Inflammatory macrophage treated with lipopolysaccharide for 1 hour (primary cell): ENCODE measurements around the gene NKAPL.
"Not testable (repeated sequence)": the region's sequence is repeated elsewhere in the genome, so short reads cannot be mapped to it uniquely, and the experiment has no call there.

Source experiments
- DNase-seq, 2 donors: peaks; one replicate each; pipeline ENCODE4 v3.0.0-alpha.2; 2020 to 2022

Gene NKAPL

GRCh38 chr6:28248916-28249315 lies 10.2 kb upstream of the NKAPL start:
- DNase-seq: no peak

GRCh38 chr6:28250747-28251146 lies 8.3 kb upstream of the NKAPL start:
- no peak for DNase-seq

GRCh38 chr6:28251661-28252008 lies 7.5 kb upstream of the NKAPL start:
- DNase-seq: no peak

GRCh38 chr6:28252009-28252975 lies 6.8 kb upstream of the NKAPL start, which contains the start of gene ZKSCAN4:
Gene ZKSCAN4, minus strand, starts transcription at chr6:28252269. Its CDS starts 289 bp downstream, at chr6:28251980.
- DNase-seq: peak; percentile 82 to 95

GRCh38 chr6:28254121-28254519 lies 5.0 kb upstream of the NKAPL start:
- peak in 1 of 2 donors; percentile 20 for DNase-seq

- no peak for DNase-seq
Measured at GRCh38 chr6:28257042-28257441, 2.1 kb upstream of the NKAPL start.

GRCh38 chr6:28263922-28264321 lies 4.8 kb downstream of the NKAPL start:
- DNase-seq: no peak

GRCh38 chr6:28264834-28265401 lies 5.8 kb downstream of the NKAPL start:
- DNase-seq: no peak

- no peak for DNase-seq
Measured at GRCh38 chr6:28266563-28266961, 7.5 kb downstream of the NKAPL start.

GRCh38 chr6:28266962-28267694 lies 8.0 kb downstream of the NKAPL start, which contains the start of gene ZSCAN26:
Gene ZSCAN26, plus strand, starts transcription at chr6:28267143. Its CDS starts 4,777 bp downstream, at chr6:28271920.
- peak; percentile 79 to 96 for DNase-seq

GRCh38 chr6:28267695-28268059 lies 8.6 kb downstream of the NKAPL start:
- no peak for DNase-seq

- no peak for DNase-seq
Measured at GRCh38 chr6:28269492-28269891, 10.4 kb downstream of the NKAPL start.

GRCh38 chr6:28274888-28275287 lies 15.8 kb downstream of the NKAPL start:
- no peak for DNase-seq

GRCh38 chr6:28277746-28278145 lies 18.6 kb downstream of the NKAPL start:
- DNase-seq: no peak

- no peak for DNase-seq
Measured at GRCh38 chr6:28280595-28281287, 21.6 kb downstream of the NKAPL start.

- peak; percentile 25 to 44 for DNase-seq
Measured at GRCh38 chr6:28281288-28282064, 22.4 kb downstream of the NKAPL start, which contains the start of gene PGBD1. Gene PGBD1, plus strand, starts transcription at chr6:28281572. Its CDS starts 2,242 bp downstream, at chr6:28283814.

GRCh38 chr6:28282926-28283325 lies 23.8 kb downstream of the NKAPL start:
- no peak for DNase-seq

- DNase-seq: no peak
Measured at GRCh38 chr6:28291573-28291972, 32.5 kb downstream of the NKAPL start.

GRCh38 chr6:28295326-28295725 lies 36.2 kb downstream of the NKAPL start:
- DNase-seq: no peak

GRCh38 chr6:28296520-28297060 lies 37.5 kb downstream of the NKAPL start:
- DNase-seq: no peak

- no peak for DNase-seq
Measured at GRCh38 chr6:28303570-28303969, 44.5 kb downstream of the NKAPL start.

- not testable (repeated sequence) for DNase-seq
Measured at GRCh38 chr6:28306363-28306762, 47.3 kb downstream of the NKAPL start.
